GM19452 (cell line): Measurements from ENCODE around the gene PRKG2.
"Not testable (repeated sequence)": the region's sequence is repeated elsewhere in the genome, so short reads cannot be mapped to it uniquely, and the experiment has no call there.

Experiments used
- ATAC-seq: cut with Tn5 transposase; IDR thresholded peaks from one replicate; pipeline ENCODE4 v1.9.1; 2021; ENCODE audit not compliant: unreplicated experiment

PRKG2 gene

DNA sequence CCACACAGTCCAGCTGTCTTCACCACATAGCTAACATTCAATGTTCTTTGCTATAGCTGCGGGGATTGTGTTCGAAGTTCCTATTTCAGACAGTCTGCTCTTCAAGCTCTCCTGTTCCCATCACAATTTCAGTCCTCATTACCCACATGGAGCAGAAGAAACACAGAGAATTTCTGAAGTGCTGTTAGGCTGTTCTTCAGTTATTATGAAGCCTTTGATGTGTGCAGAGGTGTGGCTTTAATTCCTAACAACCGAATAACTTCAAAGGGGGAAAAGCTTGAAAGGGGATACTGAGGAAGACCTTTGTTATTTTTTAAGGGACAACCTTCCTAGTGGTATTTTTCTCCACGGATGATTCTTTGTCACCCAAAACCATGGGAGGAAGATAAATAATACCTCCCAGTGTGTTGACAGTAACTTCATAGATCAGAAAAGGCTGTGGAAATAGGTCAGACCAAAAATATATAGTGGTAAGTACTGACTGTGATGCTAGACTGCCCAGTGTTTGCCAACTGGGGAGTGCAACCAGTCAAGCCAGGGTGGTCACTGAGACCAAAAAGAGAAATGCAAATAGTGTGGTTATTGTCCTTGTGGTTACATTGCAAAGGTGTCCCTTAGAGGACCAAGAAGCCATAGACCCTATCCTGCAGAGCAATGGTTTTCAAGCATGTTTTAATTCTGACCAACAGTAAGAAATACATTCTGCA, 52.1 kb downstream of the PRKG2 start:
- ATAC-seq = no peak

DNA sequence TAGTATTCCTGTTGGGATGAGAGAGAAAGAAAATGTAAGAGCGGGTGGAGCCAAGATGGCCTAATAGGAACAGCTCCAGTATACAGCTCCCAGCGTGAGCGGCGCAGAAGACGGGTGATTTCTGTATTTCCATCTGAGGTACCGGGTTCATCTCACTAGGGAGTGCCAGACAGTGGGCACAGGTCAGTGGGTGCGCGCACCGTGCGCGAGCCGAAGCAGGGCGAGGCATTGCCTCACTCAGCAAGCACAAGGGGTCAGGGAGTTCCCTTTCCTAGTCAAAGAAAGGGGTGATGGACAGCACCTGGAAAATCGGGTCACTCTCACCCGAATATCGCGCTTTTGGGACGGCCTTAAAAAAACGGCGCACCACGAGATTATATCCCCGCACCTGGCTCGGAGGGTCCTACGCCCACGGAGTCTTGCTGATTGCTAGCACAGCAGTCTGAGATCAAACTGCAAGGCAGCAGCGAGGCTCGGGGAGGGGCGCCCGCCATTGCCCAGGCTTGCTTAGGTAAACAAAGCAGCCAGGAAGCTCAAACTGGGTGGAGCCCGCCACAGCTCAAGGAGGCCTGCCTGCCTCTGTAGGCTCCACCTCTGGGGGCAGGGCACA, 61.2 kb downstream of the PRKG2 start:
- ATAC-seq = not testable (repeated sequence)

DNA sequence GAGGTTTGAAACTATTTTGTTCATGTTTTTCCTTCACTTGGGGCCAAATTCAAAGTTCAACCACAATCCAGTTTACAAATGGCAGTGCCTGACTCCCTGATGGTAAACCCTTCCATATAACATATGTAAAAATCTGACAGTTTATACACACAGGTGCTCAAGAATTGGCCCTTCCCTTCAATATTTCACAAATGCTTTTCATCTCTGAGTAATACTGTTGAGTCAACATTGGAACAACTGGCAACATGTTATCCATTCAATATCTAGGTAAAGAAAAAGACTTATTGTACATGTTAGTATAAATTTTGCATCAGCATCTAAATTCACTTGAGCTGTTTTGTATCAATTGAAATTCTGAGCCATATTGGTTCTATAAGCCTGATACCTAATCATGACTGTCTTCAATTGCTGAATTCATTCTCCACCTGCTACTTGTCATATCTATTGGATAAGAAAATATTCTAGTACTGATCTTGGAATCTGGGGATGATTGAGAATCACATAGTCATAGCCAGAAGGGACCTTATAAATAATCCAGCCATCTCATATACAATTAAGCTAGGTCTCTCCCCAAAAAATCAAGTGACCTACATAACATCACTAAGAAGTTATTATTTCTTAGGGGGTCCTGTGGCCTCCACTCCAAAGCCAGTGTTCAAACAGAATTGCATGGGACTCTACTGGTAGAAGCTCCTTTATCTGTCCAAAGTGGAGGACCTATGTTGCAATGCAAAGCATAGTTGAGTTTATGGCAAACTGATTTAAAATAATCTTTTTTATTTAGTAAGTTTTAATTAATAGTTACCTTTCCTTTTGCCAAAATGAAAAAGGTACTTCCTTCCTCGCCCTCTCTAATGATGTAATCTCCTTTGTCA, 61.9 kb downstream of the PRKG2 start:
- no peak for ATAC-seq

DNA sequence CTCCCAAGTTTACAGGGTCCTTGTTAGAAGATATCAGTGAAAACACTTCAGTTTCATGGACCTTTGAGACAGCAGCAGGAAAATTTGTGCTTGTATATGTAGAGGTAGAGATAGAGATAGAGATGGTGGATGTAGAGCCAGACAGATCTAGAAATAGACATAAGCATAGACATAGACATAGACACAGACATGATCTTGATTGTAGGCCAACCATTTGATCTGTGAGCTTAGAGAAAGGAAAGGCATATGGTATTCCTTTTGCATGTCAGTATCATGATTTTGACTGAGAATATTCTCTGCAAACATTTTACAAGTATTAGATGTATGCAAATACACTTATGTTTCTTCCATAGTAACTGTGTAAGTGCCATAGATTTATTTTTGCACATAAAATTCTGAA, 65.0 kb downstream of the PRKG2 start:
- no peak for ATAC-seq

DNA sequence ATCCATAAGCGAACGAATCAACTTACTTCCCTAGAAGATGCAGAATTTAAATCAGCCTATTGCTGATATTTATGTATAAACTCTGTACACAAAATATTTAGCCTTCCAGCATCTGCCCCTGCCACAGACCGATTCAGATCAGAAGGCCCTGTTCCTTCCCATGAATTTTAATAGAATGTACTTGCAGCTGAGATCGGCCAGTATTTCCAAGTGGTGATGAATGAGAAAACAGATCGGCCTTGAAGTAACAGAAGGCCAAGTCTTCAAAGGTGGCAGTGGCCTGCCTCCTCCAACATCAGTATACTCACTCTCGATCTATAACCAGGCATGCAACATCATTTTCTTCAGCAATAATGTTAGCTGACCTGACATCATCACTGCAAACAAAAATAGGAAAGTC, 66.4 kb downstream of the PRKG2 start:
- no peak for ATAC-seq

DNA sequence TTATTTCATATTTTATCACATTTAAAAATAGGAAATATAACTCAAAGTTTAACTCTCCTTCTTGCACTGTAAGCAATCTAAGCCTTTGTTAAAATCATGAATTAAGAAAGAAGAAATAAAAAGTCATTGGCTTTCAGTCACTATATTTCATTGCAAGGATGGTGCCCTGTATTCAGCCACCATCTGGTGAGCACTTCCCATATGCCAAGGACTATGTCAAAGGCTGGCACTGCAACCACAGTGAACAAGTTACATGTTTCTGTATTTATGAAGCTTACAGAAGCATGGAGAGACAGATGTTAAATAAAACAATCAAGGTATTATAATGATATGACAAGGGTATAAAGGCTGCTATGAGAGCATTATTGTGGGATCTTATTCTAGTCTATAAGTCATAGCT, 68.6 kb downstream of the PRKG2 start:
- no peak for ATAC-seq

DNA sequence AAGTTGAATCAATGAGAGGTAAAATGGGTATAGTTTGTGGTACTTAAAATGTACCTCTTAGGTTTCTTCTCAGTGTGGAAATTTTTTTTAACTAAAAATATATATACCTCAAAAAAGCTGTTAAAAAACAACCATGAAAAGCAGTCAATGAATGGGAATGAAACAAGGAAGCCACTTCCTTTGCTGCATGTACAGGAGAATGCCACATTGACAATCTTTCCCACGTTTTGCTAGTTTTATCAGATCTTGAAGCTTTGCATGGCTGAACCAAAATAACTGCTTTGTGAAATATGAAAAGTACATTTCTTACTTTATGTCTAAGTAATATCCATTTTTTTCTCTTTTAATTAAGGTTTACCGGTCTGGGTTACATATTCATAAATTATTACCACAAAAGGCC, 71.8 kb downstream of the PRKG2 start:
- no peak for ATAC-seq

DNA sequence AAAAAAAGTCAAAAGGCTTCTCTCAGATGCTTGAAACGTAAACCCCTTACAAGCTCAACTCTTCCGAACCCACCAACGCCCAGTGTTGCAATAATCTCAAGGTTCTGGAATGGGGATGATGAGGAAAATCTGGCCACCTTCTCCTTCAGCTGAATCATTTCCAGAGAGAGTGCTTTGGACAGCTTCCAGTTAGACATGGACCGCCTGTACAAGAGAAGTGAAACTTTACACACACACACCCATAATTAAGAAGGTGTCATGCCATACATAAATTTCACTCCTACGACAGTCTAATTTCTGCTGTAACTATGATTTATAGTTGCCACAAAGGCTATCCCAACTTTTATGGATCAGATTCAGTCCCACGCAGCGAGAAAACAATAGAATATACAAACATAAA, 72.3 kb downstream of the PRKG2 start:
- ATAC-seq = no peak

DNA sequence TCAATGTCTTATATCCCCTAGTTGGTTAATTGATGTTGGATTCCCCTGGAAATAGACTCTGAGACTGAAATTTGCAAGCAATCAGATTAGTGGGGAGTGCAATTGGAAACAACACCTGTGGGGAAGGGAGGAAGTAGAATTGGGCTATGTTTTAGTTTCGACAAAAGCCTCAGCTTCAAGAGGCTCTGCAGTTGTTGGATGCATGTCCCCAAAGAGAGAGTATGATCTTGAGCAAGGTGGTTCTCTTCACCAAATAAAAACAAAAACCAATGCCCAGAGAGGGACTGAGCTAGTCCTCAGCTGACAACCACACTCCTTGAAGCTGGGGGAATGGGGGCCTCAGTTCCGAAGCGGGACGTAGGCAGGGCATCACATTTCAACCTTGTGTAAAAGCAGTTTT, 77.1 kb downstream of the PRKG2 start:
- ATAC-seq = no peak

DNA sequence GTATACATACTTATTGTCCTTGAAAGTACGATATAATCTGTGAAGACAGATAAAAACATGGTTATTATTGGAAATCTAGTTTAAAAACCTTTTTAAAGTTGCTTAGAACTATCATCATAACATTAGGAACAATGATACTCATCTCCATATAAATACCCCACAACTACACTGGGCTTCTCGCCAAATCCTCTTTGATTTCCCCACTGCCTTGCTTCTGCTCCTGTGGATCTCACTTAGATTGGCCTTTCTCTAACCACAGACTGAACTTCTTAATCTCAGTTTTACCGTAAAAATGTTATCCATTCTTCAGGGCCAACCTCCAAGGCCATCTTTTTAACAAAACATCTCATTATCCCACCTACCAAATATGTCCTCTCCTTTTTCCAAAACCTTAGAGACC, 77.6 kb downstream of the PRKG2 start:
- ATAC-seq = no peak

DNA sequence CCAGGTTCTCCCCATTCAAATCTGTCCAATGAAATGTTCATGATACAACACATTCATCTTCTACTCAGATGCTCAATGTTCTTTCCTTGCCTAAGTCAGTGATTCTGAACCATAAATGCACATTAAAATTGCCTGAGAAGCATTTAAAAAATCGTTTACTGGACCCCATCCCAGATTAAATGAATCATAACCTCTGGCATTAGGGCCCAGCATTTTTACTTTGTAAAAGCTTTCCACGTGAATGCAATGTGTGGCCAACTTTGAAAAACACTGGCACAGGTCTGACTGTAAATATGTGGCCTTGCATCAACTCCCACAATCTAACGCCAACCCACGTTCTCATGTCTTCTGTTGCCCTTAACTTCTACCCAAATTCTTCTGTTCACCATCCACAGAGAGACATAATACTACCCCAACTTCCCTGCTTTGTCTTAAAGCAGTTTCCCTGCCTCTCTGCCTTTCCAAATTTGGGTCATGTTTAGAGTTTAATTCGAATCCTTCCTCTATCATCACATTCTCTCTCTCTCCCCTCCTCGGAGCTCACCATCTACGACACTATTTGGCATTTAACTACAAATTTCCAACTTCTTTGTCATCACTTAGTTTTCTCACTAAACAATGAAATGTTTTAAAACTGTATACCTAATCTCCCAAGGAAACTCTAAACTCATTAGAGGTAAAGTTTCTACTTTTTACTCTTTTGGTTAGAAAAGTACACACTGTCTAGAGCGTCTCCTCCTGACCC, 78.7 kb downstream of the PRKG2 start:
- no peak for ATAC-seq

DNA sequence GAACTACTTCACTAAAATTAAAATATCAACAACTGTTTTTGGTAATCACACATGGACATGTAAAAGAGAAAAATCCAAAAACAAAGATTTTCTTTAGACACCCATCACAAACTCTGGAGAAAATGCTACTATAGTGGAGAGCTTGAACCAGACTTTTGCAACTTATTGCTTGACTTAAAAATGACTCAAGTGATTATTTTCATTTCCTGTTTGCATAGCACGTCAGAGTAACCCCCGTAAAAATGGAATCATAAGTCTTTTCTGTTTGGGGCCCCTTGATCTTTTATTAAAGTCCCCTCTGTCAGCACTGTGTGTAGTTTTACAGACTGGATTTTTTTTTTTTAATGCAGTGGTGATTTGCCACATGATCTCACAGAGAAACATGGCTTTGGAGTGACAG, 79.5 kb downstream of the PRKG2 start:
- no peak for ATAC-seq

DNA sequence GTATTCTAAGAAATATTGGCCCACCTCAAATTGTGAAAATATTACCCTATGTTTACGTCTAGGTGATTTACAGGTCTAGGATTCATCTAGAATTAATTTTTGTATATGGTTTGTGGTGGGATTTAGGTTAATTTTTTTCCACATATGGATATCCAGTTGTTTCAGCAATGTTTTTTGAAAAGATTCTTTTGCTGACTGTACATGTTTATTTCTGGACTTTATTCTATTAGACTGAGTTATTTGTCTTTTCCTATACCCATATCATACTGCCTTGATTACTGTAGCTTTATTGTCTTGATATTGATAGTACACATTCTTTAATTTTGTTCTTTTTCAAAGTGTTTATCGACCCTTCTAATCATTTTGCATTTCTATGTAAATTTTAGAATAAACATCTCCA, 83.5 kb downstream of the PRKG2 start:
- no peak for ATAC-seq

DNA sequence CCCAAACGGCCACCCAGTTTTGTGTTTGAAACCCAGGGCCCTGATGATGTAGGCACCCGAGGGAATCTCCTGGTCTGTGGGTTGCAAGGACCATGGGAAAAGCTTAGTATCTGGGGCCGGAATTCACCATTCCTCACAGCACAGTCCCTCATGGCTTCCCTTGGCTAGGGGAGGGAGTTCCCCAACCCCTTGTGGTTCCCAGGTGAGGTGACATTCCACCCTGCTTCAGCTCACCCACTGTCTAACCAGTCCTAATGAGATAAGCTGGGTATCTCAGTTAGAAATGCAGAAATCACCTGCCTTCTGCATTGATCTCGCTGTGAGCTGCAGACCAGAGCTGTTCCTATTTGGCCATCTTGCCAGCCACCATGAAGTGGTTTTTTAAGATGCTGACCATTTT, 84.0 kb downstream of the PRKG2 start:
- no peak for ATAC-seq

DNA sequence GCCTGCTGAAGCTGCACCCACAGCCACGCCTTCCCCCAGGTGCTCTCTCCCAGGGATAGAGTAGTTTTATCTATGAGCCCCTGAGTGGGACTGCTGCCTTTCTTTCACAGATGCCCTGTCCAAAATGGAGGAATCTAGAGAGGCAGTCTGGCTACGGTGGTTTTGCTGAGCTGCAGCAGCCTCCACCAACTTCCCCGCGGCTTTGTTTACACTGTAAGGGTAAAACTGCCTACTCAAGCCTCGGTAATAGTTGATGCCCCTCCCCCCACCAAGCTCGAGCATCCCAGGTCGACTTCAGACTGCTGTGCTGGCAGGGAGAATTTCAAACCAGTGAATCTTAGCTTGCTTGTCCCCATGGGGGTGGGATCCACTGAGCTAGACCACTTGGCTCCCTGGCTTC, 84.5 kb downstream of the PRKG2 start:
- ATAC-seq = no peak

DNA sequence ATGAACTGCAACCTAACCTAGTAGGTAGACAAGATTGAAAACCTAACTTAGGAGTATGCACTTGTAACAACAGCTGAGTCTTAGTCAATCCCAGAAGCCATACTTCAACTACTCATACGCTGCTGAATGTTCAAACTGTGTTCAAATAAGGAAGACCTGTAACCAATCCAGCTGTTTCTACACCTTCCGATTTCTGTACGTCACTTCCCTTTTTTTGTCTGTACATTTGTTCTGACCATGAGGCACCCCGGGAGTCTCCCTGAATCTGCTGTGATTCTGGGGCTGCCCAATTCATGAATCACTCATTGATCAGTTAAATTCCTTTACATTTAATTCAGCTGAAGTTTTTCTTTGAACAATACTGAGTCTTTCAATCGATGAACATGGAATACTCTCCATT, 95.0 kb downstream of the PRKG2 start:
- no peak for ATAC-seq

DNA sequence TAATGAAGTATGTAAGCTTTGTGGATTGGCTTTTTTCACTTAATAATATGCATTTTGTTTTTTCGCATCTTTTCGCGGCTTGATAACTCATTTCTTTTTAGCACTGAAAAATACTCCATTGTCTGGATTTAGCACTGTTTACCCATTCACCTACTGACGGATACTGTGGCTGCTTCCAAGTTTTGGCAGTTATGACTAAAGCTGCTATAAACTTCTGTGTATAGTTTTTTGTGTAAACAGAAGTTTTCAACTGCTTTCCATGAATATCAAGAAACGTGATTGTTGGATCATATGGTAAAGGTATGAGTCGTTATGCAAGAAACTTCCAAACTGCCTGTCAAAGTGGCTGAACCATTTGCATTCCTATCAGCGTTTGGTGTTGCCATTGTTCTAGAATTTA, 96.9 kb downstream of the PRKG2 start:
- no peak for ATAC-seq

DNA sequence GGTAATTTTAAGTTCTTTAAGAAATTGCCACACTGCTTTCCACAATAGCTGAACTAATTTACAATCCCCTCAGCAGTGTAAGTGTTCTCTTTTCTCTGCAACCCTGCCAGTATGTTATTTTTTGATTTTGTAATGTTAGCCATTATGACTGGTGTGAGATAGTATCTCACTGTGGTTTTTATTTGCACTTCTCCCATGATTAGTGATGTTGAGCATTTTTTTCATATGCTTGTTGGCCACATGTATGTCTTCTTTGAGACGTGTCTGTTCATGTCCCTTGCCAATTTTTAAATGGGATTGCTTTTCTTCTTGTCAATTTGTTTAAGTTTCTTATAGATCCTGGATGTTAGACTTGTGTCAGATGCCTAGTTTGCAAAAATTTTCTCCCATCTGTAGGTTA, 98.5 kb downstream of the PRKG2 start:
- no peak for ATAC-seq

DNA sequence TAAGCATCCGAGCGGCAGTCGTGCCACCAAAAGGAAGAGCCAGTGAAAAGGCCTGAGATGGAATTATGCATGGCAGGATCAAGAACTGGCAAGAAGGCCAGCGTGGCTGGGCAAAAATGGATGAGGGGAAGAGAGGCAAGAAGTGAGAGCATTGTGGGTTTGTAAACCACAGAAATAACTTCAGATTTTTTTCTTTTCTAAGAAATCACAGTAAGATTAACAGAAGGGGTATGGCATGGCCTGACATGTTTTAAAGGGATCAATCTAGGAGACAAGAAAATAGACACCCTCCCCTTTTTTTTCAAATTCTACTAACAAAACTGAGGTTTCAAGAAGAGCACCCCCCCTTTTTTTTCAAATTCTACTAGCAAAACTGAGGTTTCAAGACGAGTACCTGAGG, 102.0 kb downstream of the PRKG2 start:
- no peak for ATAC-seq

DNA sequence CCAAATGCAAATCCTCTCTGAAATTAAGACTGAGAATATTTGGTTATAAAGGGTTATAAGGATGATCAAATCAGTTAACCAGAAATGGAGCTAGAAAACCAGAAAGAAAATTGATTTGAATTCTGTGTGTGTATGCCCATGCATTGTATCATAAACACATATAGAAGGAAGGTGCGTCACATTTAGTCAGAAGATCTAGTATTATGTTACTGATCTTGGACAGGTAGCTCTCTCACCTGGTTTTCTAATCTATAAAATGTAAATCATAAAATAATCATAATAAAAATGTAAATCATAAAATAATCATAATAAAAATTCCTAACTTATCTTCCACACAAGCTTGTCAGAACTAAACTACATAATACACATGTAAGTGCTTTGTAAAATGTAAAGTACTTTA, 105.7 kb downstream of the PRKG2 start:
- no peak for ATAC-seq

DNA sequence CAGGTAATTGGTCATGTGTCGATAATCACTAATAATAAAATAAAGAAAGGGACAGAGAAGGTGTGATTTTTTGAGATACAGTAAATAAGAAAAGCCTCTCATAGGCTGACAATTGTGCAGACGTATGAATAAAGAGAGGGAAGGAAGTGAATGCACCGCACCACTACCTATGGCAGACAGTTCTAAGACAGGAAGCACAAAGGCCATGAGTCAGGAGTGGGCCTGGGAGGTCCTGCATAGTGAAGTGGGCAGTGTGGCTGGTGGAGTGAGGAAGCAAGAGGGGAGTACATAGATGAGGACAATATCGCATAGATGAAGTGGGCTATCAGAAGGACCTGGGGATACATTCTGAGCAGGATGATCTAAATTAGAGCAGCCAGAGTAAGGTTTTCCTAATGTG, 108.9 kb downstream of the PRKG2 start:
- ATAC-seq = no peak

DNA sequence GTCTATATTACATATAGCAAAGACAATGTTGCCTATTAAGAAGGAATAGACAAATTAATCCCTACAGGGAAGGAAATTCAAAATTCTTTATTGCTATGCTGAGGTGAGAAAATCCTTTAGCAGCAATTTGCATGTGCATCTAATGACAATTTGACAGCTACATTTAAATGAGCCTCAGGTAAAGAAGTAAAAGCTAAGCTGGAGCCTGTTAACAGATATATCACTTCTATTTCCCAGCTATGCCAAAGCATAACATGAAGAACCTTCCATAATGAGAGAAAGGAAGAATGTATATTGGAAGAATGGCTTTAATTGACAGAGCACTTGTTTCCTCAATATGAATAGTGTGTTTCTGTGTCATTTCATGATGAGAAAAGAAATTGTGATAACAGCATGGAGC, 112.9 kb downstream of the PRKG2 start:
- ATAC-seq = no peak
